HG02938 (cell line): ENCODE data around the gene LSS.
A peak's percentile ranks its signal among the peaks of the same experiment; 100 is the strongest.

Experiments
- ATAC-seq: cut with Tn5 transposase; IDR thresholded peaks from one replicate; pipeline ENCODE4 v1.9.1; 2021; ENCODE audit warnings: mild to moderate bottlenecking, moderate library complexity; ENCODE audit not compliant: unreplicated experiment

LSS gene

DNA sequence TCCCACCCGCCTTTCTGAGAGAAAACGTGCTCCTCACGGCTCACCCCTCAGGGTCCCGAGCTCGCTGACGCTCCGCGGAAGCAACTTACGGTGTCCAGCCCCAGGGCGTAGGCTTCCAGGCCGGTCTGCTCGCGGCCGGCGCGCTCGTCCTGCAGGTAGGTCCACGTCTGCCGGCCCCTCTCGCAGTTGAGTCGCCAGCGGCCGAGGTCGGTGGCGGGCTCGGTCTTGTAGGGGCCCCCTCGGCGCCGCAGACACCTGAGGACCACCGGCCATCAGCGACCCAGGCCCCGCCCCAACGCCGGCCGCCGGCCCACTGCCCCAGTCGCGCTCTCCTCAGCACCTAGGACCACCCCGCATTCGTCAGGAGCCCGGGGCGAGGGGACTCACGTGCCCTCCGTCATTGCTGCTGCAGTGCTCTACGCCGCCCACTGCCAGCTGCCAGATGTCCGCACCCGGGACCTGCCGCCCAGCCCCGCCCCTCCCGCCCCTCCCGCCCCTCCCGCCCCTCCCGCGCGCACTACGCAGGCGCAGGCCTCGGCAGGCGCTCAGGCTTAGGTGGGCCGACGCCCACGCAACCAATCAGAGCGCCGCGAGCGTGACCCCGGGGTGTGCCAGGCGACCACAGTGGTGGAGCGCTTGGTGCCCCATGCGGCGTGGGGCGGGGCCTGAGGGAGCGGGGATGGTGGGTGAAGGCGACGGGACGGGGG lies at the start of gene LSS:
LSS (minus strand) TSS at position 430 of the 707 bp plus-strand sequence; CDS start at position 401, 29 bp downstream.
- ATAC-seq = peak; percentile 80

DNA sequence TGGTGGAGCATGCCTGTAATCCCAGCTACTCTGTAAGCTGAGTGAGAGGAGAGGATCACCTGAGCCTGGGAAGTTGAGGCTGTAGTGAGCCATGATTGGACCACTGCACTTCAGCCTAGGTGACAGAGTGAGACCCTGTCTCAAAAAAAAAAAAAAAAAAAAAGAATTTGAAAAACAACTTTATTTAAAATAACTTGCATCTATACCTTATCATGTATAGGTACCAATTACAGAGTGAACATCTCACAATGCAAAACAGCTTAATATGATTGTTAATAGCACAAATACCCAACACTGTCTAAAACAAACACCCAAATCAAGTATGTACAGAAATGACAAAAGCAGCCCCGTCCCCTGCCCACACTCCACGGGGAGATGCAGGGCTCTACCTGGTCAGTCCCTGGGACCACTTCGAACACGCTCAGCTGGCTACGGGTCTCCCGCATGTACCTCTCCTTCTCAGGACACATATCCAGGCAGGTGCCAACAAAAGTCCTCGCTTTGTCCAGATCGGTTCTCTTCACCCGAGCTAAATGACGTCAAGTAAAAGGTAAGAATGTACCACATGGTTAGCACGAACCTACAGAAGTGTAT lies 46.3 kb upstream of the LSS start:
- no peak for ATAC-seq

DNA sequence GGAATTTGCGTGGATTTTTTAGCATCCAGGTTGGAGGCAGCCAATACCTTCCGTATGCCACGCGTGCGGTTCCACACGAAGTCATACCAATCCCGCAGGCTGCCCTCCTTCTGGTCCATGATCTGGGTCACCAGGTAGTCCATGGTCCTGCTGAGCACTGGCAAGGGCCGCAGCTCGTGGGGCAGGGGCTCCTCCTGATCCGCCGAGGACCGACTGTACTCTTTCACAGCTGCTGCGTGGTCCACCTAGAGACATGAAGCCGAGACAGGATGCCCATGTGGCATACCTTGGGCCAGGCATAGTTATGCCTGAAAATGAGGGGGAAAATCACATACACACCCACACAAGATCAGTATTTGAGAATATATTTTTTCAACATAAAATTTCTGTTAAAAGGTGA lies 44.8 kb upstream of the LSS start:
- ATAC-seq = no peak

DNA sequence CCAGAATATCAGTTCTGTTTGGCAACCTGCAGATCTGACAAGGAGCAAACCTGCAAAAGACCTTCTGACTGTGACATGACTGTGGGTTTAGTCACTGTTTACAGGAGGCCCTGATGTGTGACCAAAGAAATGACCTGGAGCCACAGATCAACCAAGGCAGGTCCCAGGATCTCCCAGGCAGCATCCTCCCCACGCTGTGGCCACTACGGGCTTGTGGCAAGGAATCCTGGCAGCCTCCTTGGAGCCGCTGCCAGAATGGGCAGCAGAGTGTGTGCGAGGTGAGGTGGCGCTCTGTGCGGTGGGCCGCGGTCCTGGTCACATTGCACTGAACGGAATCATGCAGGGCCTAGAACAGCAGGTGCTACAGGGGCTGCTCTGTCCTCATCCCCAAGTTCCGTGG lies 40.9 kb upstream of the LSS start:
- ATAC-seq = no peak

DNA sequence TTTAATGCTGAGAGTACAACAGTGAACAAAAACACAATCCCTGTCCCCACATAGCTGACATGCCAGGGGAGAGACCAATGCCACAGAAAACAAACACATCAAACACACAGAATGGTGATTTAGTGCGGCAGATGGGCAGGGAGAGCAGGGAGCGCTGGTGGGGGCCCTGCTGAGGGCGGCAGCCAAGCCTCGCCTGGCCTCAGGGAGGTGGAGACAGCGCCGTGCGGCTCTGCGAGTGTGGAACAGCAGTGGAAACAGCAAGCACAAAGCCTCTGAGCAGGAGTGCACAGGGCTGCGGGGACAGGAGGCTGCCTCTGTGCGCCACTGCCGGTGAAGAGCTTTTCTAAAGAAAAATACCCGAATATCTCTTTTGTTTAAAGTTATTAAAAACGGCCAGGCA lies 39.8 kb upstream of the LSS start:
- ATAC-seq = no peak

DNA sequence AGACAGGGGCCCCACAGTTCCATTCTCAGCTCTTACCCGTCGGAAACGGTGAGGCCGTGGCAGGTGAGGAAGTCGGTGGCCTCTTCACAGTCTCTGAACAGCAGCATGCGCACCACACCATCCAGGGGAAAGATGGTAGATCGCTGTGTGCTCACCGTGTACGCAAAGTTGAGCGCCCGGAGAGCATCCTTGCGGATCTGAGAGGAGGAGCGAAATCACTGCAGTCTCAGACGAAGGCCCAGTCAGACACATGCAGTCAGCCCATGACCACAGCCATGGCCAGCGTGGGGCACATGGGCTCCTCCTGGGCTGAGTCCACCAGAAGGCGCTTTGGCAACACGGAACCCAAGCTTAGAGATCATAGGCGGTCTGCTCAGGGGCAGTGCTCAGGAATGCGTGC lies 38.4 kb upstream of the LSS start:
- ATAC-seq = no peak

DNA sequence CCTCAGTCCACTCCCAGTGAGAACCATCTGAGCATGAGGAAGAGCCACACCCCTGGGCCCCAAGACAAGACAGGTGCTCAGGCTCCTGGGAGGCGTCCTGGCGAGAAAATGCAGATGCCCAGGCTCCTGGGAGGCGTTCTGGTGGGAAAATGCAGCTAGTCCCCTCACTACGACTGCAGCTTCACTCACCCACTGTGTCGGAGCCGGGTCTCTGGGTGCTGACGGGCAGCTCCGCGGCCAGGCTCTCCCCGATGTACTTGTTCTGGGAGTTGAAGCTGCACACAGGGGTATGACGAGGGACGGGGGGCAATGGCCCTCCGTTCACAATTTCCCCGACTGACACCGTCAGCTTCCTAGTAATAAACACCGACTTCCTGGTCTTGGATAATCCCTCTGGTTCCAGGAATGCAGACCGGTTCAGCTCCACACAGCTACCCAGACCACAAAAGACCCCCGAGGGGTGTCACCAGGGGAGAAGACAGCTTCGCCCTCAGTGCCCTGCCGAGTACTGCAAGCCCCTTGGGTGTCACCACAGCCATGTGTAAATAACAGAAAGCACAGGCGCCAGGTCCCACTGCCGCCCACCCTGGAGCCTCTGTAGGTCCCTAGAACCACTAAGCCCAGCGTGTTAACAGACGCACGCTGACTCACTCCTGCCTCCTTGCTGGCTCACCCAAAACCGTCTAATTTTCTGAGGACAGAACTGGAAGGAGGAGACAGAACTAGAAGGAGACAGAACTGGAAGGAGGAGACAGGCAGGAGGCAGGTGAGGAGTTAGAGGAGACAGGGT lies 37.4 kb upstream of the LSS start:
- ATAC-seq = no peak

DNA sequence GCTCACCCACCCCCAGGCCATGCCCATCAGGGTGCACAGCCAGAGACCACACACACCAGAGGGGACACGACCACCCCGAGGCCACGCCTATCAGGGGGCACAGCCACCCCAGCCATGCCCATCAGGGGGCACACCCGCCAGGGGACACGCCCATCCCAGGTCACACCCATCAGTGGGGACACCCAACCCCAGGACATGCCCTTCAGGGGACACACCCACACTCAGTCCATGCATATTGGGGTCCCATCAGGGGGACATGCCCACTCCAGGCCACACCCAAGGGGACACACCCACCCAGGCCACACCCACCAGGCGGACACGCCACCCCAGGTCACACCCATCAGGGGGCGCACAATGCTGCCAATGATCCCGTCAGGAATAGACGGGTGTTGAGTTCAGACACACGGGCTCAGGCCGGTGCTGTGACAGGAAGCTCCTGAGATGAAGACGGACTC lies 36.1 kb upstream of the LSS start:
- ATAC-seq = no peak

DNA sequence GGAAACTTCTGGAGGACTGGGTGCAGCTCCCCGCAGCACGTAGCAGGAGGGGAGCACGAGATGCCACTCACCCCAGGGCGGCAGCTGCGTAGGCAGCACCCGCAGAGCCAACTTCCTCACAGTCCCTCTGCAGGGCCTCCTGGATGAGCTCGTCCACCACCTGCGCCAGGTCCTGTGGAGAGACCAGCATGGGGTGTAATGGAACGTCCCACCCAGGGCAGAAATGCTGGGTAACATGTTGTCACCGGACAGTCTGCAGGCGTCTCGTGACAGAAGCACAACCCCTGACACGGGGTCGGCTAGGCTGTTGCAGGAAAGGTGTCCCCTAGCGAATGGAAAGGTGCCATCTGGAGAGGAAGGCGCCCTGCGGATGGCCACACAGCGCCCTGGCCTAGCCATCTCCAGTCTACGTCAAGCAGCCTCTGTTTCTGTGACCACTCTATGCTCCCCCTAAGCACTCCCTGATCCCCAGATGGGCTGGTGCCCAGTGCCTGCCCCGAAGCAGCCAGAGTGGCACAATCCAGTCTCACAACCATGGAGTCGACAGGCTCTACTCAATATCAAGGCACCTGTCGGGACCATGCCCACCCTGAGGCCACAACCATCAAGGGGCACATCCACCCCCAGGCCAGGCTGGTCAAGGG lies 35.6 kb upstream of the LSS start:
- no peak for ATAC-seq

DNA sequence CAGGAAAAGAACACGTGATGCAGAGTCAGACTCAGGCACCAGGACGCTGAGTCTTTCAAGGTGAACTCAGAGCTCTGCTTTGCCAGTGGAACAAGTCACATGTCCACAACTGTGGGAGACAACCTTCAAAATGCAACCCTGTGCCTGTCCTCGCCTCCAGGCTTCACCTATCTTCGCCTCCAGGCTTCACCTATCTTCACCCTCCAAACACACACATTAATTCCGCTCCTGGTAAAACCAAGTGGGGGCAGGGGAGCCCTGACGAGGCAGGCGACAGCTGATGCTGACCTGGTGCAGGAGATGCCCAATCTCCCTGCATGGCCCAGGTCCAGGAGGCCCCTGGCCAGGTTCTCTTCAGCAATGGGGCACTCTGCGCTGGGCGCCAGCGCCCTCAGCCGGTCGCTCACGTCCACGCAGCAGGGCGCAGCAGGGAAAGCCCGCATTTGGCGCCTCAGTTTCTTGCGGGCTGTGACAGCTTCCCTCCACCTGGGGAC lies 28.0 kb upstream of the LSS start:
- no peak for ATAC-seq

DNA sequence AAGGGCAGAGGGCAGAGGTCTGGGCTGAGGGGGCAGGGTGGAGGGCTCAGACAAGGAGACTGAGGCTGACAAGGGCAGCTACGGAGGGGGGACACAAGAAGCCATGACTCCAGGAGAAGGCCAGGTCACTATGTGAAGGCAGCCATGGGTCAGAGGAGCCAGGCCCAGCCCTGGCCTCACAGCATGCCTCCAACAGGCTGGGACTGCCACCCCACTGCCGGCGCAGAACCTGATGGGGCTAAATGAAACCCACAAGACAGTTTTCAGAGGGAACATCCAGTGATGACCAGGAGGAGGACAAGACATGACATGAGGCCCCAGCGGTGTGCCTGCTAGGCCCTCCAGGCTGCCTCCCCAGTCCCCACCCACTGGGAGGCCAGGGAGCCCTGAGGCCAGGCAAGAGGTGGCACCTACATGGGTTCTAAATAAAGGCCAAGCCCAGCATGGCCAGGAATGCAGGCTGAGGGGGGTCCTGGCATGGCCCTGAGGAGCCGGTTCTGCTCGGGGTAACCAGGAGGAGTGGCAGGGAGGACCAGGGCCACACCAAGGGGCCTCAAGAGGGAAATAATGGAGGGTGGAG lies 27.3 kb upstream of the LSS start:
- ATAC-seq = no peak

DNA sequence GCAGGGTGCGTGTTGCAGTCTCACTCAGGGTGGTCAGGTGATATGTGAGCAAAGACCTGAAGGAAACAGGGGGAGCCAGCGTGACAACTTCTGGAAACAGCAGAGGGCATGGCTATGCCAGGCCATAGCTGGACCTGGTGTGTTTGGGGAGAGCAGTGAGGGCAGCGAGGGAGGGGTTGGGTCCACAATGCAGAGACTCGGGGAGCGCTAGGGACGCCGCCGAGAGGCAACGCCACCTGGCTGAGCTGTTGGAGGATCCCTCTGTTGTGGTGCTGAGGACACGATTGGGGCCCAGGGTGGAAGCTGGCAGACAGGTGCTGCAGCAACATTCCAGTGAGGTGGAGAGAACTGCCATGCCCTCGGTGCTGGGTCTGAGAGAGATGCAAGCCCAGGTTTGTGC lies 26.6 kb upstream of the LSS start:
- no peak for ATAC-seq

DNA sequence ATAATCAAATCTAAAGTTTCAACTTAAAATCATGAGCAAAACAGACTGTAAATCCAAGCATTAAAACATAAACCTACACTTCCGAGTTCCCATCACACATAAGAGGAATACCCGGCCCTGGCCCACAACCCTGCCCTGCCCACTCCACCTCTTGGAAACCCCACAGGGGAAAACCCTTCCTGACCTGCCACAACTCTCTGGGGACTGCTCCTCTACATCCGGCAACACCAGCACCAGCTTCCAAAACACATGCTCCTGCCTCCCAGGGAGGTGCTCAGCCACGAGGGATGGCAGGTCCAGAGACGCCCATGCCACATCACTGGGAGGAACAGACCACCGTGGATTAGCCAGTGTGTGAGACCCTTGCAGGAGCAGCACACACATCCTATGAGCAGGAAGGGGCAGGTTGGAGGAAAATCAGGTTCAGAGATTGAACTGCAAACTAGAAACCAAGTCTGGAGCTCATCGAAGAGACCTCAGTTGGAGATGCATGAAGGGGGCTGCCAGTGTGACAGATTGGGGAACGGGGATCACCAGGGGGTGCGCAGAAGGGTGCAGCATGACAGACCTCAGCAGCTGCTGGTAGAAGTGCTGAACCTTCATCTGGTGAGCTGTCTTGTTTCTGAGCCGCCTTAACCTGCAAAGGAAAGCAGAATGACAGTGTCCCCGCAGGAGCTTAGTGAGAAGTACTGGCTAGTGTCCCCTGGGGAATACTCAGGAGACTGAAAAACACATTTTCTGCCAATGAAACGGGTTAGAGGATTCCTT lies 25.8 kb upstream of the LSS start:
- no peak for ATAC-seq

DNA sequence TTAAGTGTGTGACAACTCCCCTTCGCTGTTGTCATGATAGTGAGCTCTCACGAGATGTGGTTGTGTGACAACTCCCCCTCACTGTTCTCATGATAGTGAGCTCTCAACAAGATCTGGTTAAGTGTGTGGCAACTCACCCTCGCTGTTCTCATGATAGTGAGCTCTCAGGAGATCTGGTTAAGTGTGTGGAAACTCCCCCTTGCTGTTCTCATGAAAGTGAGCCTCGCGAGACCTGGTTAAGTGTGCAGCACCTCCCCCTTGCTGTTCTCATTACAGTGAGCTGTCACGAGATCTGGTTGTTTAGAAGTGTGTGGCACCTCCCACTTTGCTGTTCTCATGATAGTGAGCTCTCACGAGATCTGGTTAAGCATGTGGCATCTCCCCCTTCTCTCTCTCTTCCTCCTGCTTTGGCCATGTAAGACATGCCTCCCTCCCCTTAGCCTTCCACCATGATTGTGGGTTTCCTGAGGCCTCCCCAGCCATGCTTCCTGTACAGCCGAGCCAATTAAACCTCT lies 25.1 kb upstream of the LSS start:
- ATAC-seq = peak; percentile 71

DNA sequence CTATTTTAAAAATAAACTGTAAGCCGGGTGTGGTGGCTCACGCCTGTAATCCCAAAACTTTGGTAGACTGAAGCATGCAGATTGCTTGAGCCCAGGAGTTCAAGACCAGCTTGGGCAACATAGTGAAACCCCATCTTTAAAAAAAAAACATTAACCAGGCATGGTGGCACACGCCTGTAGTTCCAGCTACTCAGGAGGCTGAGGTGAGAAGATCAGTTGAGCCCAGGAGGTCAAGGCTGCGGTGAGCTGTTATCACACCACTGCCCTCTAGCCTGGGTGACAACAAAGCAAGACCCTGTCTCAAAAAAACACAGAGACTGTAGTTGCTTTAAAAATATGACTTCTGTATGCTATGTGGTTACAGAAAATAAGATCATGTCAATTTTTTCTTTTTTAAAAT lies 24.3 kb upstream of the LSS start:
- no peak for ATAC-seq

DNA sequence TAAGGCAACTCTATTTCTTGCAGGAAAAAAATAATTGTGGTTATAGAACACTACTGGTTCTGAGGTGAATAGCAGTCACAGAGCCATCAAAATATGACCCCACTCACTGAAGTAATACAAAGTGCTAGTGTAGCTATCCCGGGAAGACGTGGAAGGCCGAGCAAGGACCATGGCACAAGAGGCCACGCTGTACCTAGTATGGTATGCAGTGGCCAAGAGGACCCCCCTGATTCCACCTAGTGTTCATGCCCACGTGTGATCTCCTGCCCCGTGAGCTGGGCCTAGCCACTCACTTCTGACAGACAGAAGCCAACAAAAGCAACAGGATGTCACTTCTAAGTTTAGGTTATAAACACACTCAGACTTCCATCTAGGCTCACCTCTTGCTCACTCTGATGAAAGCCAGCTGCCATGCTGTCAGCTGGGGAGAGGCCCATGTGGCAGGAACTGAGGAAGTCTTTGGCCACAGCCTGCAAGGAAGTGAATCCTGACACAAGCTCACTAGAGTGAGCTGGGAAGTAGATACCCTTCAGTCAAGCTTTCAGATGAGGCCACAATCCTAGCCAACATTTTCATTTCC lies 21.7 kb upstream of the LSS start:
- ATAC-seq = no peak

DNA sequence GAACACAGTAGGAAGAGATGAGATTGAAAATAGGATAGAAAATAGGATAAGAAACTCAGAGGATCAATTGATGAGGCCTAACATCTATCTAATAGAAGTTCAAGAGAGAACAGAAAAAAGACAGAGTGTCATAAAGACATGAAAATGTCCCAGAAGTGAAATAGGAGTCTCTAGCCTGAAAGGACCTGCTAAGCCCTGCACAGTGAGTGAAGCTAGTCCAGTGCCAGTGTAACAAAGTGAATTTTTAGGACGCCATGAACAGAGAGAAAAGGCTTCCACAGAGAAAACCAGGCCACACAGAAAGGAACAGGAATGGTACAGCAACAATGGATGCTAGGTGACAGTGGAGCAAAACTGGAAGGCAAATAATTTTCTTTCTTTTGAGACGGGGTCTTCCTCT lies 20.3 kb upstream of the LSS start:
- ATAC-seq = no peak

DNA sequence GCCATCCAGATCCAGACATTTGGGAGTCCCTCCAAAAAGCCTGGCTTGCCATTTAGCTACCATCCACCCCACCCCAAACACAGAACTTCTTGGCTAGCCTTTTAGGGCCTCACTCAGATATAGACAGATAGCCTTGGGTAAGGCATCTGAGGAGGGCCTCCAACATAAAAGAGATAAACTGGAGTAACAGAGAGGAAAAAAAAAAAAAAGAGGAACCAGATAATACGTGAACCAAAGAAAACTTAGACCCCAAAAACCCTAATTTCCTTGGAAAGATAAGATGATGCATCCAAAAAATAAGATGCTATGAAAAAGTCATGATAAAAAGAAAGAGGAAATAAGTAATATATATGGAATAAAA lies 19.8 kb upstream of the LSS start:
- ATAC-seq = no peak

DNA sequence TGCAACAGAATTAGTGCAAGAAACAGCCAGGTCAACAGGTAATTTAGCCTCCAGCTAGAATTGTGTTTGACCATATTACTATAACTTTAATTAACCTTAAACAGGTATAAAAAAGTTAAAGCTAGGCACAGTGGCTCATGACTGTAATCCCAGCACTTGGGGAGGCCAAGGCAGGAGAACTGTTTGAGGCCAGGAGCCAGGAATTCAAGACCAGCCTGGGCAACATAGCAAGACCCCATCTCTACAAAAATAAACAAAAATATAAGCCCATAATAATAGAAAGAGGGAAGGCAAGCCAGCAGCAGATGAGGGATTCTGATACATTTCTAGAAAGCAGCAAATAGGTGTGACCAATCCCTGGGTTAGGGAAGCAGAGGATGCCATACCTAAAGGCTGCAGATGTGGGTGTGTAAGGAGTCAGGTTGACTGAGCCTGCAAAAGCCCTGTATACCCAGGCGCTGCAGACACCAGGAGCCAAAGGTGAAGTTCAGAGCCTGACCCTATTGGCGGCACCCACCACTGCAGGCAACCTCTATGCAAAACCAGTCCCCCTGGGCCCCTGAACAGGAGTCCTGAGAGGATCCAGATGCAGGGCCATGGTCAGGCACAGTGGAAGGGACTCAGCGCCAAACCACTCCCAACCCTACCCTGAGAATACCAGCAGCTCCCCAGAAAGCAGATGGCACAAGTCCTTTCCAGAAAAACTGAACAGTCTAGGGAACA lies 19.3 kb upstream of the LSS start:
- no peak for ATAC-seq
